Mesodermal cell (in vitro differentiated cells): Measurements from ENCODE around the gene SRP68.

Experiments
- H3K27ac ChIP-seq: 2 replicates; pipeline ENCODE4 v1.7.0; 2013; ENCODE audit warnings: mild to moderate bottlenecking, low read depth, low read length, moderate library complexity; ENCODE audit not compliant: severe bottlenecking
- H3K36me3 ChIP-seq: 2 replicates; pipeline ENCODE4 v1.7.1; 2013; ENCODE audit warnings: mild to moderate bottlenecking, low read length, moderate library complexity; ENCODE audit not compliant: control insufficient read depth, insufficient read depth
- H3K4me1 ChIP-seq: one replicate; pipeline ENCODE4 v1.7.1; 2013; ENCODE audit warnings: mild to moderate bottlenecking, low read length; ENCODE audit not compliant: insufficient read depth, control insufficient read depth, poor library complexity, severe bottlenecking
- H3K4me3 ChIP-seq: 2 replicates; pipeline ENCODE4 v1.7.0; 2013; ENCODE audit warnings: low read length, control low read depth, mild to moderate bottlenecking; ENCODE audit not compliant: insufficient read depth, poor library complexity, severe bottlenecking; ENCODE audit errors: extremely low read depth
- H3K9me3 ChIP-seq: 2 replicates; pipeline ENCODE4 v1.7.1; 2013; ENCODE audit warnings: mild to moderate bottlenecking, low read length, moderate library complexity; ENCODE audit not compliant: control insufficient read depth
- WGBS, 2 experiments: methylation state at CpG; one replicate each; pipeline ENCODE4 v1.1.5; 2013; ENCODE audit warnings: missing lambda C conversion rate in 2 of 2; ENCODE audit not compliant: insufficient coverage in 2 of 2; 5-methylcytosine and 5-hydroxymethylcytosine counted together

The SRP68 gene

DNA sequence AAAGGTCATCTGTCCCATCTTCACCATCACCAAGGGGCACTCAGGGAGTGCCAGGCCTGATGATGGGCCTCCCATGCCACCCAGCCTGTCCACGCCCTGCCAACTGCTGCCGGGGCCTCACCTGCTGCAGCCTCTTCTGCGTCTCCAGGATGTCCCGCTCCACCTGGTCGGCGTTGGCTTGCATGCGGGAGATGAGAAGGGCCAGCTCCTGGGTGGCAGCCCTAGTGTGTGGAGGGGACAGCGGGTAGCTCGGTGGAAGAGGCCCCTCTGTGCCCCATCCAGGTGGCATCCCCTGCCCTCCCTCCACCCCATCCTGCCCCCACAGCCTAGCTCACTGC is 48.4 kb downstream of the SRP68 start:
- Histone ChIP-seq H3K36me3 (no peaks in the 10 kb centered on the region), H3K4me1 (no peaks in the 10 kb centered on the region), H3K4me3 (no peak overlapping the region), H3K9me3 (no peaks in the 10 kb centered on the region), H3K27ac (no peak overlapping the region)
- WGBS, 2 experiments: 95% methylated on average over 3 to 4 of the region's 9 CpGs

DNA sequence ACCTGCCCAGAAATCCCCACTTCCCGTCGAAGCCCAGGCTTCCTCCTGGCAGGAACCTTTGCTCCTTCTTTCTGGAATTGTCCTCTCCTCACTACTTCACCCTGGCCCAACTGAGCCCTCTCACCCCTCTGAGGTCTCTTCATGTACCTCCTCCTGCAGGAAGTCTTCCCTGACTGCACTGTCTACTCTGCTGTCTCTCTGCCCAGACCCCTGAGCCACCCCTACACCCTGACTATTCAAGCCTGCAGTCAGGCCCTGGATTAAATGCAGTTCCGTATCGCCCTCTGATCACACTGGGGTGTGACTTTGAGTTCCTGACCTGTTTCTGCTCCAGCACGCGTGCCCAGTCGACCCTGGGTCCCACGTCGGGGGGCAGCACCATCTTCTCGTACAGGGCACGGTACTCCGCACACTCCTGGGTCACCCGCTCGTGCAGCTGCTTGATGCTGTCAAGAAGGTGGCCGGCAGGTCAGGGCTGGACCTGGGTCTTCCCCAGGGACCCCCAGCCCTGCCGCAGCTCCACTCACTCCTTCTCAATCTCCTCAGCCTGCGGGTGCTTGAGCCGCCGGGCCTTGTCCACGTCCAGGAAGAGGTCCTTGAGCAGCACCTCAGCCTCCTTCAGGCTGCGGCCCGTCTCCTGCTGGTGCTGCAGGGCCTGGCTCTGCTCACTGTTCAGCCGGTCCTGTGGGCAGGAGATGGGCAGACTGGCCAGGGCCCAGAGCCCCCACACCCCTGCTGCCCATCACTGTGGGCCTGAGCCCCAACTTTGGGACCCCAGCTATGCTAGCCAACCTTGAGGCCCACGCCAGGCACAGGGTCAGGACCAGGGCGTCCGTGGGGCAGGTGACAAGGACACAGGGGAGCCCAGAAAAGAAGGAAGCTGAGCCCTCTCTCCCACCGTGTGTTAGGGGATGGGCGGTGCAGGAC is 49.1 kb downstream of the SRP68 start:
- H3K27ac ChIP-seq: no peak overlapping the region
- no peaks in the 10 kb centered on the region for H3K4me1 ChIP-seq
- no peak overlapping the region for H3K4me3 ChIP-seq
- WGBS, 2 experiments: 92 to 97% methylated on average over 15 to 26 of the region's 28 CpGs
- no peaks in the 10 kb centered on the region for H3K36me3 ChIP-seq
- H3K9me3 ChIP-seq: no peaks in the 10 kb centered on the region

DNA sequence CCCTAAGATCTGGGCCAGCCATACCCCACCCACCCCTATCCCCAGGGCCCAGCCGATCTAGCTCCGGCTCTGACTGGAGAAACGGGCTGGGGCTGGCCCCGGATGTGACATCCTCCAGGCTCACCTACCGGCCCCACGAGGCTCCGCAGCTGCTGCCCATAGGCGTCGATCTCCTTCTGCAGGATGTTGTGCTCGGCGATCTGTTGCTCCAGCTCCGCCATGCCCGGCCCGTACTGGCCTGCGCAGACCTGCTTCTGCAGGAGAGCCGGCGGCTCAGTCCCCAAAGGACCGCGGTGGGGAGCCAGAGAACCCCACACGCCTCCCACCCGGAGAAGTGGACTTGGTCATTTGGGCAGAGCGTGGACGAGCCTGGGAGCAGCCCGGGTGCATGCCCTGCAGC is 50.0 kb downstream of the SRP68 start:
- Histone ChIP-seq H3K4me1 (no peaks in the 10 kb centered on the region), H3K27ac (no peak overlapping the region), H3K9me3 (no peaks in the 10 kb centered on the region), H3K4me3 (no peak overlapping the region), H3K36me3 (no peaks in the 10 kb centered on the region)
- WGBS, 2 experiments: 90% methylated on average over 23 to 24 of the region's 24 CpGs

DNA sequence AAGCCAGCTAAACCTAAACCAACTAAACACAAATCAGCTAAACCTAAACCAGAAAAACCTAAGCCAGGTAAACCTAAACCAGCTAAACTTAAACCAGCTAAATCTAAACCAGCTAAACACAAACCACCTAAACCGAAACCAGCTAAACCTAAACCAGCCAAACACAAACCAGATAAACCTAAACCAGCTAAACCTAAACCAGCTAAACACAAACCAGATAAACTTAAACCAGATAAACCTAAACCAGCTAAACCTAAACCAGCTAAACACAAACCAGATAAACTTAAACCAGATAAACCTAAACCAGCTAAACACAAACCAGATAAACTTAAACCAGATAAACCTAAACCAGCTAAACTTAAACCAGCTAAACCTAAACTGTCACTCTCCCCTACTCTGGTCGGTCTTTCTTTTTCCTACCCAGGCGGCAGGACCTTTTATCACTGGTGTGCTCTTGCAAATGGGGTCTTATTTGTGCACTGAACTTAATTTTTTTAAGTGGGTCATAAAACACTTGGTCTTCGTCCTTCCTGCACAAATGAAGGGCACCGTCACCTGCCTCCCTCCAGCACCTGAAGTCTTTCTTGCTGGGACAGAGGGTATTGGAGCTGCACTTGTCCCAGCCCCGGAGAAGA is 52.4 kb downstream of the SRP68 start:
- no peak overlapping the region for H3K4me3 ChIP-seq
- H3K27ac ChIP-seq: no peak overlapping the region
- WGBS, 2 experiments: 96 to 98% methylated on average over 3 to 6 of the region's 6 CpGs
- H3K9me3 ChIP-seq: no peaks in the 10 kb centered on the region
- no peaks in the 10 kb centered on the region for H3K36me3 ChIP-seq
- no peaks in the 10 kb centered on the region for H3K4me1 ChIP-seq

DNA sequence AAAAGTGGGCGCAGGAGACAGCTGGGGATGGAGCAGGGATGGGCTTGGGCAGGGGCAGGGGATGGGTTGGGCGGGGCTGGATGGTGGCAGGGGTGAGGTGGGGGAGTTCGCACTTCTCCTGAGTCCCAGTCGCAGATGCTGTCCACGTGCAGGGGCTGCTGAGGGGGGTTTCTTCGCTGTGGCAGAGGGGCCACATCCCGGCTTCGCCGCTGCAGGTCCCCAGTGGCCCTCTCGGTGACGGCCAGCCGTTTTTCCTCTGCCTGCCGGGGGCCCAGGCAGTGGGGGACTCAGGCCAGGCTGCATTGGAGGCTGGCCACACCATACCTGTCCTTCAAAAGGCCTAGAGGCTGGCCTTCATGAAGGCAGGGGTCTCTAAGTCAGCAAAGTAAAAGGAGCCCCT is 53.5 kb downstream of the SRP68 start:
- Histone ChIP-seq H3K9me3 (no peaks in the 10 kb centered on the region), H3K36me3 (no peaks in the 10 kb centered on the region), H3K27ac (no peak overlapping the region), H3K4me3 (no peak overlapping the region), H3K4me1 (peaks cover 3% of the 10 kb centered on the region)
- 84 to 93% methylated on average over 9 to 12 of the region's 13 CpGs for WGBS, 2 experiments

DNA sequence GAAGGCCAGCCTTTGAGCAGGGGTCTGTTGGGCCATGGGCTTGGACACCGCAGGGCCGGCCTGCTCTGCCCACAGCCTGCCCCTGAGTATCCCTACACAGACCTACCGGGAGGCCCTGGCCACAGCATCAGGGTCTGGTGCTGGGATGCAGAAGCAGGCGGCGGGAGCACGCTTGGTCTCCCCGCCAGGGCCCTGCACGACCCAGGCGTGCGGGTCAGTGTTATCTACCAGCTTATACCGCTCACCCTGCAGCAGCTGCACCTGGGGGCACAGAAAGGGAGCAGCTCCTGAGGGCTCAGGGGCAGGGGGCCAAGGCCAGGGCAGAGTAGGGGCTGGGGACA is 54.0 kb downstream of the SRP68 start:
- WGBS, 2 experiments: 90 to 98% methylated on average over 6 to 9 of the region's 11 CpGs
- no peaks in the 10 kb centered on the region for H3K36me3 ChIP-seq
- no peak overlapping the region for H3K4me3 ChIP-seq
- no peaks in the 10 kb centered on the region for H3K9me3 ChIP-seq
- H3K4me1 ChIP-seq: peaks cover 8% of the 10 kb centered on the region
- no peak overlapping the region for H3K27ac ChIP-seq

DNA sequence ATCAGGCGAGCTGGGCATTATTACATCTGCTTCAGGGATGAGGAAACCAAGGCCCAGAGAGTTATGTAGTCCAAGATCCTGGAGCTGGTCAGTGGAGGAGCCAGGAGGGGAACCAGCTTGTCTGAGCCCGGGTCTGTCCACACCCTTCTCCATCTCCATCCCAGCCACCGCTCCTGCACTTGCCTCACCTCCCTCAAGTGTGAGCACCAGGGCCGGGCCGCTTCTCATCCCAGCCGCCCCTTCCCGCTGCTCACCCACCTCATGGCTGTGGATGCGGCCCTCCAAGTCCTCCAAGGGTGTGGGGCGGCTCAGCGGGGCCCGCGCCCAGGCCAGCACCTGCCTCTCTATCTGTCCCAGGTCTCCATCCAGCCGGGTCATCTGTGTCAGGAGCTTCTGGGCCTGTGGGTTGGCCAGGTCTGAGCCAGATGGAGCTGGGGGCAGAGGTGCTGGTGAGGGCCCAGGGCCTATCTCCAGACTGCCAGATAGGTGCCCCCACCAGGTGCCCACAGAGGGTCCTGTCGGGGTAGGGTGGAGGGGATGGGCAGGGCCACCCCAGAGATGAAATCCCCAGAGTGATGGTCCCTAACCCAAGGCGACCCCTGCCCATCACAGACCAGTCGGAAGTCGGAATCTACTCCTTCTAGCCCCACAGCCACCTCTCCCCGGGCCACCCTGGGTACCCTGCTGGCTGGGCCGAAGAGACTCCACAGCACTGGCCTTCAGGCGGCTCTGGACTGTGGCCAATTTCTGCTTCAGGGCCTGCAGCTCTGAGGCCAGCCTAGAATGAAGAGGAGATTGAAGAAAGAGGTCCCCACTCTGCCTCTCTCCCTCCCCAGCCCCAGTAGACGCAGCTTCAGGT is 54.6 kb downstream of the SRP68 start:
- Histone ChIP-seq H3K4me1 (peaks cover 10% of the 10 kb centered on the region), H3K36me3 (no peaks in the 10 kb centered on the region), H3K4me3 (no peak overlapping the region), H3K27ac (no peak overlapping the region), H3K9me3 (no peaks in the 10 kb centered on the region)
- 92 to 96% methylated on average over 16 to 17 of the region's 21 CpGs for WGBS, 2 experiments

DNA sequence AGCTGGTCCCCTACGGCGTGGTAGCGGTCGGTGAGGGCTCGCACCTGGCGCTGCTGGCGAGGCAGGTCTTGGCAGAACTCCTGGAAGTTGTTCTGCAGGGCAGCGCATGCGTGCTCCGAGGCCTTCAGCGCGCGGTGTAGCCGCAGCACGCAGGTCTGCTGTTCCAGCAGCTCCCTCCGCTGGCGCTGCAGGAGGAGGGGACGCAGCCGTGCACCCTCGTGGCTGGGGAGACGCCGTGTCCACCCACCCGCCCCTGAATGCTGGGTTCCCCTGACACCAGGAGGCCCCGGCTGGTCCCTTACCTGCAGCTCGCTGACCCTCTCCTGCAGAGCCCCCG is 57.4 kb downstream of the SRP68 start:
- no peaks in the 10 kb centered on the region for H3K36me3 ChIP-seq
- no peak overlapping the region for H3K27ac ChIP-seq
- H3K4me3 ChIP-seq: no peak overlapping the region
- WGBS, 2 experiments: 92 to 93% methylated on average over 24 to 26 of the region's 26 CpGs
- peaks cover 10% of the 10 kb centered on the region for H3K4me1 ChIP-seq
- no peaks in the 10 kb centered on the region for H3K9me3 ChIP-seq

DNA sequence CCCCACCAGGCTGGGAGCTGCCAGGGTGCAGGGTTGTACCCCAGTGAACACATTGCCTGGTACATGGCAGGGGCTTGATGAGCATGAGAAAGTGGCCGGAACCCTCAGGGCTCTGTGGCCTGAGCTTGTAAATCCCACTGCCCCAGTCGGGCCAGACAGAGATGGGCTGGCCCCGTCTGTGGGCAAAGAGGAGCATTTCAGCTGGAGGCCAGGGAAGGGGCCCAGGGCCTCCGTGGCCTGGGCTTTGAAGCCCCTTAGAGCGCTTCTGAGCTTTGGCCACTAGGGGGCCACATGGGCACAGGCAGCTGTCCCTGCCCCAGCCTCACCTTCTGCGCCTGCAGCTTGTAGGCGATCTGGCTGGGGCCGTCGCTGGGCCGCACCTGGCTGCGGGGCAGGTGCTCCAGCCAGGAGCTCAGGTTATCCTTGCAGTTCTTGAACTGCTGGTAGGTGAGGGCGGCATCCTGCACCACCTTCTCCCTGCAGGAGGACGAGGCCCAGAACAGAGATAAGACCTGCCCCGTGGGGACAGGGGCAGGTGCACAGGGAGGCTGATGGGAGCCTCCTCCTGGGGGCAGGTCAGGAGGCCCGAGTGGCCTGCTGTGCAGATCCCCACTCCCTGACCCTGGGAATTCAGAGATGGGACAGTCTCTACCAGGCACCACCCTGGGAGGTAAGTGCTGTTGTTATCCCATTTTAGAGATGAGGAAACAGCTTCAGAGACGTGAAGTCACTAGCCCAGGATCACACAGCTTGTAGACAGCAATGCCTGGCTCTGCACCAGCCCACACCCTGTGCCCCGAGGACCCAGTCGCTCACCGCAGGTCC is 58.0 kb downstream of the SRP68 start:
- H3K36me3 ChIP-seq: no peaks in the 10 kb centered on the region
- 39 to 44% methylated on average over 18 to 19 of the region's 19 CpGs for WGBS, 2 experiments
- H3K9me3 ChIP-seq: no peaks in the 10 kb centered on the region
- peaks cover 10% of the 10 kb centered on the region for H3K4me1 ChIP-seq
- H3K4me3 ChIP-seq: no peak overlapping the region
- no peak overlapping the region for H3K27ac ChIP-seq

DNA sequence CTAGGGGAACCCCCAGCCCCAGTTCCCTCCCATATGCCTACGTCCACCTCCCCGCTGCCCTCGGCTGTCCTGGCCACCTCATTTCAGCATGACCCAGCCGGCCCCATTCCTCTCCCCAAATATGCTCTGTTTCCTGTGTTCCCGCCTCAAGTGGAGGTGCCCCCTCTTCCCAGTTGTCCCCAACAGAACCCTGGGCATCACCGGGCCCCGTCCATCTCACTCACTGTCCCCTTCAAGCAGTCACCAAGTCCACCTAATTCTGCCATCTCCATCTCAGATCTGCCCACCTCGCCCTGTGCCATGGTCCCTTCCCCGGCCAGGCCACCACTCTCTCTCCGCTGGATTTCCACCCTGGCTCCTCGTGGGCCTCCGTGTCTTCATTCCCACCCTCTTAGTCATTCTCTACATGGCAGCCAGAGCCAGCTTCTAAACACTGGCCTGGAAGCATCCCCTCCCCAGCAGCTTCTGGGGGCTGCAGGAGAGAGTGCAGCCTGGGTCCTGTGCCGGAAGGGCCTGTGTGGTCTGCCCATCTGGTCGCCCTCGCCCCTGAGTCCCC is 58.9 kb downstream of the SRP68 start:
- WGBS, 2 experiments: 90 to 93% methylated on average over 15 of the region's 15 CpGs
- Histone ChIP-seq H3K4me1 (peaks cover 10% of the 10 kb centered on the region), H3K27ac (no peak overlapping the region), H3K36me3 (no peaks in the 10 kb centered on the region), H3K4me3 (no peak overlapping the region), H3K9me3 (no peaks in the 10 kb centered on the region)
